ENCODE data around the gene CDO1.

- TF ChIP-seq CTCF (IDR thresholded peaks at IDR 0.05): no peak
- no peak for TF ChIP-seq POLR2A (IDR thresholded peaks at IDR 0.05)
These were observed 27.9 kb upstream of the CDO1 start for GRCh38 chr5:115844321-115844817.
